GM18951 (cell line): ENCODE data around the gene PLA2G2F.

Source experiments
- POLR2A ChIP-seq: IDR thresholded peaks from 4 replicates; pipeline ENCODE4 v1.6.1; 2011; ENCODE audit warnings: mild to moderate bottlenecking; ENCODE audit not compliant: insufficient read length, insufficient read depth; ENCODE audit errors: extremely low read depth
- in situ Hi-C: fragments of 300-500 bp; cut with MboI; formaldehyde crosslinking; loops from one replicate; pipeline ENCODE4 v1.12.0; 2022; ENCODE audit warnings: low sequenced_read_pairs, mixed read lengths, inconsistent platforms; ENCODE audit not compliant: unreplicated experiment

The PLA2G2F gene

GRCh38 chr1:20141466-20141865, 2.3 kb downstream of the PLA2G2F start:
- TF ChIP-seq POLR2A = no peak
- in situ Hi-C loops = no loop called here

GRCh38 chr1:20142001-20142710, 3.0 kb downstream of the PLA2G2F start:
- in situ Hi-C loops = no loop called here
- no peak for TF ChIP-seq POLR2A

- TF ChIP-seq POLR2A = no peak
- in situ Hi-C loops = no loop called here
These were observed 4.2 kb downstream of the PLA2G2F start for GRCh38 chr1:20143318-20143717.

GRCh38 chr1:20143734-20144565, 4.8 kb downstream of the PLA2G2F start:
- no peak for TF ChIP-seq POLR2A
- in situ Hi-C loops = no loop called here

- in situ Hi-C loops = no loop called here
- no peak for TF ChIP-seq POLR2A
These were observed 8.9 kb downstream of the PLA2G2F start for GRCh38 chr1:20147846-20148570.

- TF ChIP-seq POLR2A = no peak
- in situ Hi-C loops = no loop called here
These were observed 9.7 kb downstream of the PLA2G2F start for GRCh38 chr1:20148571-20149500.

GRCh38 chr1:20149601-20150325, 10.6 kb downstream of the PLA2G2F start:
- in situ Hi-C loops = loop anchor here (25.0 kb wide), 1 partner anchor 237 kb away; the partner anchor contains the start of gene PLA2G2E
- no peak for TF ChIP-seq POLR2A

GRCh38 chr1:20150326-20150705, 11.2 kb downstream of the PLA2G2F start:
- in situ Hi-C loops = loop anchor here (25.0 kb wide), 1 partner anchor 238 kb away; the partner anchor contains the start of gene PLA2G2E

GRCh38 chr1:20150969-20151368, 11.8 kb downstream of the PLA2G2F start:
- TF ChIP-seq POLR2A = no peak
- in situ Hi-C loops = loop anchor here (25.0 kb wide), 1 partner anchor 239 kb away; the partner anchor contains the start of gene PLA2G2E

More at GRCh38 chr1:20150326-20150705, 11.2 kb downstream of the PLA2G2F start:
- no peak for TF ChIP-seq POLR2A

- TF ChIP-seq POLR2A = no peak
- in situ Hi-C loops = loop anchor here (25.0 kb wide), 1 partner anchor 240 kb away; the partner anchor contains the start of gene PLA2G2E
These were observed 12.9 kb downstream of the PLA2G2F start for GRCh38 chr1:20151906-20152598.

- in situ Hi-C loops = loop anchor here (25.0 kb wide), 1 partner anchor 240 kb away; the partner anchor contains the start of gene PLA2G2E
- no peak for TF ChIP-seq POLR2A
These were observed 13.4 kb downstream of the PLA2G2F start for GRCh38 chr1:20152599-20152930.
